Esophagus squamous epithelium (tissue), 5 donors: ENCODE measurements around the gene MICAL3. TPM values are rescaled to one million over a fixed set of nuclear protein-coding genes. Genes with fewer than 3 reads are reported as not detected.
A peak's percentile ranks its signal among the peaks of the same experiment; 100 is the strongest.

Source experiments
- DNase-seq: peaks from one replicate; lab custom pipeline; 2025; lab: John Stamatoyannopoulos, UW
- H3K27ac ChIP-seq, 4 donors: fragments of 200-600 bp; sonication (generic); one replicate each; pipeline ENCODE4 v1.5.1; 2016 to 2019; ENCODE audit warnings: mild to moderate bottlenecking in 1 of 4
- H3K27me3 ChIP-seq, 4 donors: fragments of 200-600 bp; sonication (generic); 1 replicate in 3 of 4; 2 replicates in 1 of 4; pipeline versions ENCODE4 v1.5.1 to v1.6.0; 2017 to 2021; ENCODE audit warnings: antibody characterized with exemption in 1 of 4
- H3K36me3 ChIP-seq, 3 donors: fragments of 200-600 bp; sonication (generic); one replicate each; pipeline ENCODE4 v1.5.1; 2016 to 2019
- H3K4me1 ChIP-seq, 3 donors: fragments of 200-600 bp; sonication (generic); one replicate each; pipeline ENCODE4 v1.5.1; 2017 to 2019
- H3K4me3 ChIP-seq, 4 donors: fragments of 200-600 bp; sonication (generic); 1 replicate in 3 of 4; 2 replicates in 1 of 4; pipeline ENCODE4 v1.5.1; 2016 to 2019; ENCODE audit warnings: mild to moderate bottlenecking in 2 of 4, moderate library complexity in 1 of 4
- H3K9me3 ChIP-seq, 3 donors: fragments of 200-600 bp; sonication (generic); one replicate each; pipeline ENCODE4 v1.5.1; 2016 to 2019
- CTCF ChIP-seq, 6 experiments: fragments of 450-650 bp in 4 of 6; fragments of 200-600 bp in 2 of 6; sonication (generic) in 2 of 6; IDR thresholded peaks; one replicate each; pipeline ENCODE4 v1.5.1; 2016 to 2019; ENCODE audit warnings: antibody characterized with exemption in 6 of 6, mild to moderate bottlenecking in 4 of 6, moderate library complexity in 4 of 6
- POLR2A ChIP-seq, 4 donors: fragments of 450-650 bp; IDR thresholded peaks; one replicate each; pipeline ENCODE4 v1.6.1; 2017; ENCODE audit warnings: antibody characterized with exemption in 4 of 4, mild to moderate bottlenecking in 4 of 4, moderate library complexity in 3 of 4
- WGBS, 2 donors: methylation state at CpG; one replicate each; pipeline ENCODE4 v1.1.5; 2018; 5-methylcytosine and 5-hydroxymethylcytosine counted together
- intact Hi-C: fragments of 100-400 bp; cut with DNase I; formaldehyde crosslinking; loops from one replicate; pipeline ENCODE4 v1.15.0; 2022
- total RNA-seq, 4 donors: library from RNA; depleted of rRNA; stranded (reverse); fragments of >200 nt; gene quantifications; one replicate each; pipeline ENCODE4 v1.1.0, GENCODE V29; 2016
- donor health status: DM: yes; HTN: yes; CAD: no.

Gene MICAL3
- total RNA-seq, 4 donors from 2014 or later, result 11.2 to 30.9 (median 15.9) TPM

DNA sequence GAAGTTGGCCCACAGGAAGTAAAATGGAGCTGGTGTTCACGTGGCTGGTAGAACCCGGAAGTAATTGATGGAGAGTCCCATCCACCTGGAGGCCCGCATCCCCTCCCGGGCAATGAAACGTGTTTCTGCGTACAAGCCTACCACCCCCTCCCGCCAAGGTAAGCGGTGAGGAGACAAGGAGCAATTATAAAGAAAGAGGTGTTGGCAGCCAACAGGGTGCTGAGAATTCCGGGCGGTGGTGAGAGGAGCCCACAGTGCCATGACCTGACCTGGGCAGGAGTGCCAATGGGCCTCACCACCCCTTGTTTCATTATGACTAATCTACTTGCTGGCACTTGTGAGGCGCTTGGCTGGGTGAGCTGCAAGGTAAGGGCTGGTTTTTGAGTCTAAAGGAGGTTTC, 166.3 kb downstream of the MICAL3 start:
- WGBS, 2 donors, result 36 to 53% methylated on average over 10 to 11 of the region's 11 CpGs
- H3K36me3 ChIP-seq, result peaks cover 0 to 42% (median 0%) of the 10 kb centered on the region in 3 donors
- H3K9me3 ChIP-seq, result no peaks in the 10 kb centered on the region
- intact Hi-C loops, result no loop called here
- no peak overlapping the region for H3K4me3 ChIP-seq
- peak overlapping the region; percentile 64 to 75 (median 72) for H3K27ac ChIP-seq
- TF ChIP-seq POLR2A (IDR thresholded peaks at IDR 0.05), result no peak
- TF ChIP-seq CTCF (IDR thresholded peaks at IDR 0.05), result no peak
- no peak for DNase-seq
- H3K27me3 ChIP-seq, result no peaks in the 10 kb centered on the region
- peaks cover 6 to 55% (median 27%) of the 10 kb centered on the region in 3 donors for H3K4me1 ChIP-seq

DNA sequence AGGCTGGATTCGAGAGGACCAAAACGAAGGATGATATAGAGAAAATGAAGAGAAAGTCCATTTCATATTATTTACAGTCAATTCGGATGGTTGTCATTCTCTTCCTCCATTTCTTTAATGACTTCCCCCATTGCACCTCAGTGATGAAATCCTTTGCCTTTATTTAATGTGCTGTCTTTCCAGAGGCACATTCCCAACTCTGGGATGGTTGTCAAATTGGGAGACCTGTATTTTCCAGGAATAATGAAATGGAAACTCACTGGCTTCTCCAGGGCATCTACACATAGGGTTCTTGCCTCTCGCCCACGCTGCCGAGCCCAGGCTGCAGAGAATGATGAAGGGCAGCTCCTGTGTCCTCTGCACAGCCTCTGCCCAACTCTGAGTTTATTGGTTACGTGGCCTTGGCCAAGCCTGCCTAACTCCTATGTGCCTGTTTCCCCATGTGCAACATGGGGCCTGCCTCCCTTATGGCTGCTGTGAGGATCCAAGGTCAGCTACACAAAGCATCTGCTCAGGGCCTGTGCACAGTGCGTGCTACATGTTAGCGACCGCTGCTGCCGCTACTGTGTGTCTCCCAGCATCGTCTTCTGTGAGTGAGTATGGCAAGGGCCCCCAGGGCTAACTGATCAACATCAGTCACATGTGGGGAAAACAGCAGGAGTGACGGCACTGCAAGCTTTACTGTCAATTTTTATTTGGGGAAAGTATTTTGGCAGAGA, 168.6 kb downstream of the MICAL3 start:
- Histone ChIP-seq H3K27me3 (no peaks in the 10 kb centered on the region), H3K27ac (peak overlapping the region in 3 of 4 donors; percentile 39 to 67 (median 62)), H3K4me3 (no peak overlapping the region), H3K36me3 (peaks cover 0 to 26% (median 0%) of the 10 kb centered on the region in 3 donors), H3K9me3 (no peaks in the 10 kb centered on the region), H3K4me1 (peaks cover 6 to 67% (median 30%) of the 10 kb centered on the region in 3 donors)
- TF ChIP-seq CTCF (IDR thresholded peaks at IDR 0.05) (no peak), POLR2A (IDR thresholded peaks at IDR 0.05) (no peak)
- intact Hi-C loops, result no loop called here
- WGBS, 2 donors, result 87 to 93% methylated on average over 8 to 12 of the region's 13 CpGs
- DNase-seq, result no peak

DNA sequence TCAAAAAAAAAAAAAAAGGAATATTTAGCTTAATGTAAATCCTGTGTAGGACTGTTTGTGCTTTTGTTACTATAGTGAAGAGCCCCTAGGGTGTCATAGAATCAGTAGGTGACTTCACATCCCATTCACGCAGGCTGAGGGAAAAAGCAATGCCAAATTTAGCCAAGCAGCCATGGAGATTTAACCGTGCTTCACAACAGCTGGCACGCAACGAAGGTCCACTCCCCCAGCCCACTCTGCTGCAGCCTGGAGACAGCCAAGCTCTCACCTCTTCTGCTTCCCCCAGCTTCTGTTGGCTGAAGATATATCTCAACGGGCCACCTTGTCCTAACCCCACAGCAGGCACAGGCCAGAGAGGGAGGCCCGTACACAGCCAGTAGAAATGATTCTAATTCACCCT, 171.3 kb downstream of the MICAL3 start:
- Histone ChIP-seq H3K4me1 (peaks cover 6 to 41% (median 8%) of the 10 kb centered on the region in 3 donors), H3K4me3 (no peak overlapping the region), H3K9me3 (no peaks in the 10 kb centered on the region), H3K27me3 (no peaks in the 10 kb centered on the region), H3K36me3 (peaks cover 0 to 20% (median 0%) of the 10 kb centered on the region in 3 donors), H3K27ac (peak overlapping the region; percentile 24 to 67 (median 54))
- intact Hi-C loops, result no loop called here
- 44 to 68% methylated on average over 4 to 6 of the region's 6 CpGs for WGBS, 2 donors
- no peak for TF ChIP-seq POLR2A (IDR thresholded peaks at IDR 0.05)
- TF ChIP-seq CTCF (IDR thresholded peaks at IDR 0.05), result no peak
- no peak for DNase-seq

DNA sequence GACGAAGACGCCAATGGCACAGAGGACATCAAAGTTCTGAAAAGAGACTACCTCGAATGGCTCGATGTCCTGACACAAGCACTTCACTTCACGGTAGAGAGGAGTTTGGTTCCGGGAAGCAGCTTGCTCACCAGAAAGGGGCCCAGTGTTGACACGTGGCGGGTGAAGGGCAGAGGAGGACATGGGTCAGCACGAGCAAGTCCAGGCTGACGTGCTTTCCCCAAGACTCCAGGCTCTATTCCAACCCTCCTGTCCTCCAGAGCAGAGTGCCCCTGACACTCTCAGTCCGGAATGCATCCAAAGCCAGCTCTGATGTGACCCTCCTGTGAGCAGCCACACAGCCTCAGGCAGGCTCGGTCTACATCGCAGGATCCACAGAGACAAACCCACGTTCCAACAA, 172.6 kb downstream of the MICAL3 start:
- H3K27me3 ChIP-seq, result no peaks in the 10 kb centered on the region
- H3K9me3 ChIP-seq, result no peaks in the 10 kb centered on the region
- intact Hi-C loops, result no loop called here
- H3K4me3 ChIP-seq, result no peak overlapping the region
- TF ChIP-seq CTCF (IDR thresholded peaks at IDR 0.05), result no peak
- no peak for TF ChIP-seq POLR2A (IDR thresholded peaks at IDR 0.05)
- peak overlapping the region in 3 of 4 donors; percentile 62 to 74 (median 67) for H3K27ac ChIP-seq
- H3K36me3 ChIP-seq, result peaks cover 0 to 20% (median 0%) of the 10 kb centered on the region in 3 donors
- no peak for DNase-seq
- peaks cover 5 to 39% (median 12%) of the 10 kb centered on the region in 3 donors for H3K4me1 ChIP-seq
- WGBS, 2 donors, result 84 to 88% methylated on average over 7 to 11 of the region's 14 CpGs

GRCh38 chr22:17847360-17848078, 176.8 kb downstream of the MICAL3 start:
- intact Hi-C loops, result no loop called here
- H3K4me1 ChIP-seq, result peaks cover 20 to 48% (median 31%) of the 10 kb centered on the region in 3 donors
- no peak overlapping the region for H3K4me3 ChIP-seq
- DNase-seq, result no peak
- 83 to 84% methylated on average over 13 to 18 of the region's 18 CpGs for WGBS, 2 donors
- peak overlapping the region; percentile 71 to 89 (median 82) for H3K27ac ChIP-seq
- H3K9me3 ChIP-seq, result no peaks in the 10 kb centered on the region
- H3K27me3 ChIP-seq, result no peaks in the 10 kb centered on the region
- no peaks in the 10 kb centered on the region for H3K36me3 ChIP-seq
- TF ChIP-seq POLR2A (IDR thresholded peaks at IDR 0.05) (no peak), CTCF (IDR thresholded peaks at IDR 0.05) (no peak)
